IPS-15b (cell line): ENCODE results near the gene INPP4B.

Experiments
- H3K27me3 ChIP-seq: one replicate; pipeline ENCODE4 v1.6.1; 2013; ENCODE audit warnings: low read length; ENCODE audit not compliant: control insufficient read depth, insufficient read depth
- H3K36me3 ChIP-seq: one replicate; pipeline ENCODE4 v1.6.1; 2013; ENCODE audit warnings: low read length; ENCODE audit not compliant: control insufficient read depth, insufficient read depth
- H3K4me1 ChIP-seq: one replicate; pipeline ENCODE4 v1.6.1; 2013; ENCODE audit warnings: mild to moderate bottlenecking, low read length; ENCODE audit not compliant: control insufficient read depth, insufficient read depth
- H3K4me3 ChIP-seq: one replicate; pipeline ENCODE4 v1.5.1; 2013; ENCODE audit warnings: low read depth, low read length
- H3K9ac ChIP-seq: one replicate; pipeline ENCODE4 v1.6.1; 2013; ENCODE audit warnings: low read depth, mild to moderate bottlenecking, low read length
- H3K9me3 ChIP-seq: one replicate; pipeline ENCODE4 v1.6.1; 2013; ENCODE audit warnings: mild to moderate bottlenecking, low read length; ENCODE audit not compliant: control insufficient read depth, insufficient read depth

The INPP4B gene

GRCh38 chr4:142777045-142777743 lies 68.9 kb downstream of the INPP4B start:
- Histone ChIP-seq H3K36me3 (no peaks in the 10 kb centered on the region), H3K27me3 (no peaks in the 10 kb centered on the region), H3K9me3 (no peaks in the 10 kb centered on the region), H3K4me3 (no peak overlapping the region), H3K4me1 (no peaks in the 10 kb centered on the region), H3K9ac (no peak overlapping the region)

DNA sequence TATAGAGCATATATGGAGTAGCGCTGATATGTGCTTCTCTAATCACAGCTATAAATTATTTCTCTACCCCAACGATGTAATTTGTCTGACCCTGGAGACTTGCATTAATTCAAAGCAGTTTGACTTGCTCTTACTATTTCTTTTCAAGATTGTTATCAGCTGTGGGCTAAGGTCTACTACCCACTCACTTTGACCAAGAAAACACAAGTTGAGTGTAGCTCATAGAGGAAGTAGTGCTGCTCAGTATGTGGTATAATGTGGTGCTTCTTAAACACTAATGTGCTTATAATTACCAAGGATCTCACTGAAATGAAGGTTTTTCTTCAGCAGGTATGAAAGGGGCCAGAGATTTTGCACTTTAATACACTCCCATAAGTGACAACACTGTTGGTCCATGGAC lies 70.1 kb downstream of the INPP4B start:
- Histone ChIP-seq H3K4me1 (no peaks in the 10 kb centered on the region), H3K9me3 (no peaks in the 10 kb centered on the region), H3K9ac (no peak overlapping the region), H3K27me3 (no peaks in the 10 kb centered on the region), H3K36me3 (no peaks in the 10 kb centered on the region), H3K4me3 (no peak overlapping the region)

DNA sequence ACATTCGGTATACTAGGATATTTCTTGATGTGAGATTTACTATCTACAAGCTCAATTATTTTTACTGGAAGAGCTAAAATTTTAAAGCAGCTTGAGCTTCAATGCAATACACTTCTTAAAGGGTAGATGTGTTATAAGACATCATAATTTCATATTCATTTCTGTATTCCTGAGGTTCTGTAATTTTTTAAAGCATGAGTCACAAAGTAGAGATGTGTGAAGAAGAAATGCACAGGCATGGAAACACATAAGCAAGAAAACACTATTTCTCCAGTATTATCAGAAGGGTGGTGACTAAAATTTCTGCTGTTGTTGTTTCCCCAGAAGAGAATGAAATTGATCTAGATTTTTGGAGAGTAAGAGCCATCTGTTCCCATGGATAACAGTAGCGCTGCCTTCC lies 72.6 kb downstream of the INPP4B start:
- H3K9me3 ChIP-seq = no peaks in the 10 kb centered on the region
- H3K36me3 ChIP-seq = no peaks in the 10 kb centered on the region
- no peaks in the 10 kb centered on the region for H3K27me3 ChIP-seq
- H3K9ac ChIP-seq = no peak overlapping the region
- no peaks in the 10 kb centered on the region for H3K4me1 ChIP-seq
- H3K4me3 ChIP-seq = no peak overlapping the region

DNA sequence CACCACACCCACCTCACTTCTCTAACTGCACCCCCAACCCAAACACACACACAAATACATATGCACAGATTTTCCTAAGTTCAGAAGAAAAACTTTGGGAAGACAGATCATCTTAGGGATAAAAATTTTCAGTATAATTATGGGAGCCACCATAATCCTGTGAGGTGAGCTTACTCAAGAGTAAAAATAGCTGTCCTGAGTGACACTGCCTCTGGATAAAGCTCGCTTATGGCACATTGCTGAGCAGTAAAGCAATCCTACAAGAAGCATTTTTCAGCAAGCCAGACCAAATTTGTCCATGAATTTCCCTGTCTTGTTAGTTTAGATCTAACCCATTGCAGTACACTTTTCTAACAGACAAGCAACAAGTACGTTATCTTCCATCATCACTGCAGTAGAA lies 83.8 kb downstream of the INPP4B start:
- Histone ChIP-seq H3K36me3 (no peaks in the 10 kb centered on the region), H3K9ac (no peak overlapping the region), H3K4me3 (no peak overlapping the region), H3K9me3 (no peaks in the 10 kb centered on the region), H3K27me3 (no peaks in the 10 kb centered on the region), H3K4me1 (no peaks in the 10 kb centered on the region)

DNA sequence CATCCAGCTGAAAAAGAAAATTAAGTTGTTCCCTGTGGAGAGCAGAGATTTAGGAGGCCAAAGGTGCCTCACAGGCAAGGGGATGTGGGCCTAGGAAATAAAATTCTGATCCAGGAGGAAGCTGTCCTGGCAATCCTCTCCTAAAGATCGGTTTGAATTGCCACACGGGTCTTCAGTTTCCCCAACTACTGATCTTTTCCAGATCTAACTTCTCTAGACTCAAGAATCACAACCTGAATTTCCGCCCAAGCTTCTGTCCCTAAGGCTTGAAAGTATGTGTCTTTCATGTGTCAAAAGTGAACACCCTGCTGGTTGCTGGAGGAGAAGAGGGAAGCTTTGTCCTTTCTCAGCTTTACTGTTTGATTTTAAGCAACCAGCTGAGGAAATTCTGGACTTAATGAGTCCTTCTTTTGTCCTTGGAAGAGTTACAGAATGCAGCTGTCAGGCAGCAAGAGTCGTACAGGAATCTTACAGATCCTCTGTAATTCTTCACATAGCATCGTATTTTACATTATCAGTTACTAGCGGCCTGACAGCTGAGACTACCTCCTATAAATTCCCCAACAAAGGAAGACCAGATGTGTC lies 93.8 kb downstream of the INPP4B start:
- no peaks in the 10 kb centered on the region for H3K4me1 ChIP-seq
- H3K36me3 ChIP-seq = no peaks in the 10 kb centered on the region
- H3K27me3 ChIP-seq = no peaks in the 10 kb centered on the region
- no peak overlapping the region for H3K4me3 ChIP-seq
- no peaks in the 10 kb centered on the region for H3K9me3 ChIP-seq
- H3K9ac ChIP-seq = no peak overlapping the region

GRCh38 chr4:142743121-142743825 lies 102.8 kb downstream of the INPP4B start:
- H3K9me3 ChIP-seq = no peaks in the 10 kb centered on the region
- no peaks in the 10 kb centered on the region for H3K27me3 ChIP-seq
- no peak overlapping the region for H3K9ac ChIP-seq
- H3K4me1 ChIP-seq = no peaks in the 10 kb centered on the region
- H3K4me3 ChIP-seq = no peak overlapping the region
- H3K36me3 ChIP-seq = no peaks in the 10 kb centered on the region

- Histone ChIP-seq H3K9ac (no peak overlapping the region), H3K9me3 (no peaks in the 10 kb centered on the region), H3K27me3 (no peaks in the 10 kb centered on the region), H3K4me3 (no peak overlapping the region), H3K4me1 (no peaks in the 10 kb centered on the region), H3K36me3 (no peaks in the 10 kb centered on the region)
Measured at GRCh38 chr4:142741995-142742394, 104.1 kb downstream of the INPP4B start.

DNA sequence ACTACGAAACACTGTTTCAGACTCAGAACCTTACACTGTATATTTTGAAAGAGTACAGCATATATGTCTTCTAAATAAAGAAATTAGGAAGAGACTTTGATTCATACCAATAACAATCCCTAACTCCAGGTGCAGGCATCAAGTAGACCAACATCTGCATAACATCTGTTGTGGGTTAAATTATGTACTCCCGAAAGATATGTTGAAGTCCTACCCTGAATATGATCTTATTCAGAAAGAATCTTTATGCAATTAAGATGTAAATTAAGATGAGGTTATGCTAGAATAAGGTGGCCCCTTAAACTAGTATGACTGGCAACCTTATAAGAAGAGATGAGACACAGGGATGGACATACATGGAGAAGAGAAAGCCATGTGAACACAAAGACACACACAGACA lies 117.9 kb downstream of the INPP4B start:
- Histone ChIP-seq H3K27me3 (no peaks in the 10 kb centered on the region), H3K4me1 (no peaks in the 10 kb centered on the region), H3K9me3 (no peaks in the 10 kb centered on the region), H3K36me3 (no peaks in the 10 kb centered on the region), H3K4me3 (no peak overlapping the region), H3K9ac (no peak overlapping the region)

DNA sequence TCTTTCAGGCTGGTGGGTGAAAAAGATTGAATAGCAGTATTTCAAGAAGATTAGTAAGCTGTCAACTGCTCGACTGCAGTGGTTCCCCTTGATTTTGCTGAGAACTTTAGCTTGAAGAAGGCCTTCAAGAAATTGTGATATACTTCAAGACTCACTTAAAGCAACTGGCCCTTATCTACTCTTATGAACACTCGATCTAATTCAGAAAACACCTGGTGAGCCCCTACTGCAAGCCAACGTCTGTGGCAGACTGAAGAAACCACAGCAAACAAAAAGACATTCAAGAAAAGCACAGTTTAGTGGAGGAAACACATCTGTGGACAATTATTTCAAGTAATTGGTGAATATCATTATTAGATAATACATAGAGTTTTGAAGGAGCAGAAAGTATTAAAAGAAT lies 119.0 kb downstream of the INPP4B start:
- H3K4me1 ChIP-seq = no peaks in the 10 kb centered on the region
- no peaks in the 10 kb centered on the region for H3K36me3 ChIP-seq
- no peak overlapping the region for H3K4me3 ChIP-seq
- no peaks in the 10 kb centered on the region for H3K27me3 ChIP-seq
- no peaks in the 10 kb centered on the region for H3K9me3 ChIP-seq
- H3K9ac ChIP-seq = no peak overlapping the region

DNA sequence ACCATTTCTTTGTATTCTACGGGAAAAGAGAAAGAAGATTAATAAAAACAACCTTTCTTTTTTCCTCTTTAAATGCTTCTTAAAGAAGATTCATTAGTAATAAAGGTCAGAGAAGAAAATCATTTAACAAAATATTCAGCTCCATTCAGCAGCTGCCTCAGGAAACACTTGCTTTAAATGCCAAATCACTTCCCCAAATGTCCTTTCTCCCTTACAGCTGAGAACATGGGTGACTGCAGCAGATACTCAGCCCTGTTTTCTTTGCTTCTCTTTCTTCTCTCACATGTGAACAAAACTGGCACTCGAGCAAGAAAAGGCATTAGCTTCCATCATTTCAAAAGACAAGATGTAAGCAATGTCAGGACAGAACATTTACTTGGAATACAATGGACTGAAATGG lies 120.2 kb downstream of the INPP4B start:
- Histone ChIP-seq H3K9me3 (no peaks in the 10 kb centered on the region), H3K36me3 (no peaks in the 10 kb centered on the region), H3K4me3 (no peak overlapping the region), H3K27me3 (no peaks in the 10 kb centered on the region), H3K4me1 (no peaks in the 10 kb centered on the region), H3K9ac (no peak overlapping the region)

DNA sequence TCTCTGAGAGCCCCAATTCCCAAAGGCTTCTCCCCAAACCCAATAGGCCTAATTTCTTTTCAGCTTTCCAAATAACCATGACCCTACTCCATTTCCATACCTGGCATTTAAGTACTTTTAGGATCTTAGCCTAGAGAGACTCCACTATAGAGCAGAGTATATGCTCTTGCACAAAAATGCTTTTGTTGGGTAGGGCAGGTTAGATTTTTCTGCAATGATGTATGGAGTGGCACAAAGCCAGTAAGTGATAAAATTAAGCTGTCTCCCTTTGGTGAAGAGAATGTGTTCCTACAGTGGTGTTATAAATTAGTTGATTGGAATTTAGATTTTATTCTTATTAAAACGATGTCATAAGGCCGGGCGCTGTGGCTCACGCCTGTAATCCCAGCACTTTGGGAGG lies 124.9 kb downstream of the INPP4B start:
- H3K9me3 ChIP-seq = no peaks in the 10 kb centered on the region
- no peaks in the 10 kb centered on the region for H3K4me1 ChIP-seq
- H3K9ac ChIP-seq = no peak overlapping the region
- H3K4me3 ChIP-seq = no peak overlapping the region
- no peaks in the 10 kb centered on the region for H3K36me3 ChIP-seq
- H3K27me3 ChIP-seq = peaks cover 17% of the 10 kb centered on the region
